Muscle of back (tissue), 11 donors: ENCODE data around the gene MSLN. TPM values are rescaled to one million over a fixed set of nuclear protein-coding genes. Genes with fewer than 3 reads are reported as not detected.

ENCODE experiments used
- DNase-seq, 3 donors: peaks; one replicate each; pipeline versions ENCODE4 v3.0.0 to v3.0.0-alpha.2; 2013
- polyA plus RNA-seq, 10 donors: library from polyadenylated mRNA; unstranded; fragments of 120-200 nt; gene quantifications; one replicate each; pipeline ENCODE4 v1.2.1, GENCODE V29; 2013; ENCODE audit not compliant: insufficient read length in 10 of 10

The MSLN gene
- polyA plus RNA-seq, 10 donors: 0.28 to 3.8 (median 0.55) TPM

- no peak for DNase-seq
These were observed 37.5 kb upstream of the MSLN start for GRCh38 chr16:722835-723633.

DNA sequence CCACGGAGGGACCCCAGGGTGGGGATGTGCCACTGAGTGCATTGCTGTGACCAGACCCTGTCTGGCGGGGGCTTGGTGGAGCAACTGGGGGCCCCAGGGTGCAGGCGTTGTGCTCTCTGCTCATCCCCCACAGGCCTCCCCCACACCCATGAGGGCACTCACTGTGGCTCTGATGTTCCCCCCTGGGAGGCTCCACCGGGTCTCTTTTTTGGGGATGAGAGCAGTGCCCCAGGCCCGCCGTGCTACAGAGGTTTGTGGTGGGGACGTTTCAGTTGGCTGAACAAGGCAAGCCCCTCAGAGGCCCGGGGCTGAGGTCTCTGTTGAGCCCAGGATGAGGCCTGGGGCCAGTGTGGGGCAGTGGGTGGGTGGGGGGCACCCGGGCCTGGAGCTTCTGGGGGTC is 36.8 kb upstream of the MSLN start:
- DNase-seq: no peak

- no peak for DNase-seq
These were observed 36.1 kb upstream of the MSLN start for GRCh38 chr16:724188-725040.

DNA sequence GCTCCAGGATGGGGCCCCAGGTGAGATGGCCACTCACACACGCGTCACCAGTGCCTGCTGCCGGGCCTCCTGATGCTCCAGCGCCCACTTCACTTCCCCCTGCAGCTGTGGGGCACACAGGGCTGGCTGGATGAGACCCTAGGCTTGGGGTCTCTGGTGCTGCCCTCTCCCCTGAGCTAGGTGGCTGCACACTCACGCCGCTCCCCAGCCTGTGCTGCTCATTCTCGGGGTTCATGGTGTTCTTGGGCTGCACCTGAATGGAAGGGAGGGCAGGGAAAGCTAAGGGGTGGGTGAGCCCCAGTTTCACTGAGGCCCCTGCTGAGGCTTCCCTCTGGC is 35.5 kb upstream of the MSLN start:
- DNase-seq: no peak

- no peak for DNase-seq
These were observed 34.9 kb upstream of the MSLN start for GRCh38 chr16:725463-726187.

DNA sequence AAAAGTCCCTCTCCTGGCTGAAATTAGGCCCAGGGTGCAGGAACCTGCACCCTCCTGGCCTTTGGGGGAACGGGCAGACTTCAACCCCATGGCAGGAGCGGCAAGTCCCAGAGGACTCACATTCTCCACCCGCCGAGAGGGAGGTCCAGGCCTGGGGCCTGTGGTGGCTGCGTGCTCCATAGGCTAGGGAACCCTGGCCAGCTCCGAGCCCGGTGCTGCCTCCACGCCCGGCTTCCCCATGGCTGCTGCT is 34.4 kb upstream of the MSLN start:
- DNase-seq: no peak

DNA sequence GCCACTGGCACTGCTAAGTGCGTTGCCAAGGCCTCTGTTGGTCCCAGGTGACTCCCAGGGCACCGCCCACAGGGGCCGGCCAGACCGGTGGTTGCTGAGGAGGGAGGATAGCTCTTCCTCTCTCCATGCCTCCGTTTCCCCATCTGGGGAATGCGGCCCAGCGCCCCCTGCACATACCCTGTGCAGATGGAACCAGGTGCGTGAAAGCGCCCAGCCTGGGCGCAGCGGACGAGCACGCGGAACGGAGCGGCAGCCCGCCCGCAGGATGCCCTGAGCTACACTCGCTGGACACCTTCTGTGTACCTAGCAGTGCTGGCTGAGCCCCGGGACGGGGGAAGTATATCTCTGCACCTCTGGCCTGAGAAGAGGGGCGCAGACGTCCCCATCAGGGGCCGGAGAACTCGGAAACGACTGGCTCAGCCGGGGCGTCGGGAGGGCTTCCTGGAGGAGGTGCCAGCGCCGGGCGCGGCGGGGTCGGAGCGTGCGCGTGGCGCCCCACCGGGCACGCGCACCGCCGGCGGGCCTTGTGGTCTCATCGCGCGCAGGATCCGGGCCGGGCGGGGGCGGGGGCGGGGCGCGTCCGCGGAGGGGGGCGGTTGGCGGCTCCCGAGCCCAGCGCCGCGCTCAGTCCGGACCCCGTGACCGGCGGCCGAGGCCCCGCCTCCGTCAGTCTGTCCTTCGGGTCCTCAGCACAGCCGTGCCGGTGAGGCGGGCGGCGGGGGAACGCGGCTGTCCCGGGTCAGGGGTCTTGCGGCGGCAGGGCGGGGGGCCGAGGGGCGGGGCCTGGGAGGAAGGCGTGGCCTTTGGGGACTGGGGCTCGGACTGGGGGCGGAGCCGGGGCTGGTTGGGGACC is 33.9 kb upstream of the MSLN start, which contains the start of the genes CCDC78 and HAGHL:
TSS of gene CCDC78 (minus strand) at position 6 of the 853 bp plus-strand sequence. CDS start 76 bp downstream, outside the sequence.
TSS of gene HAGHL (plus strand) at position 669 of the 853 bp plus-strand sequence. CDS start 404 bp downstream, outside the sequence.
- peak in 1 of 3 donors; percentile 46 for DNase-seq

DNA sequence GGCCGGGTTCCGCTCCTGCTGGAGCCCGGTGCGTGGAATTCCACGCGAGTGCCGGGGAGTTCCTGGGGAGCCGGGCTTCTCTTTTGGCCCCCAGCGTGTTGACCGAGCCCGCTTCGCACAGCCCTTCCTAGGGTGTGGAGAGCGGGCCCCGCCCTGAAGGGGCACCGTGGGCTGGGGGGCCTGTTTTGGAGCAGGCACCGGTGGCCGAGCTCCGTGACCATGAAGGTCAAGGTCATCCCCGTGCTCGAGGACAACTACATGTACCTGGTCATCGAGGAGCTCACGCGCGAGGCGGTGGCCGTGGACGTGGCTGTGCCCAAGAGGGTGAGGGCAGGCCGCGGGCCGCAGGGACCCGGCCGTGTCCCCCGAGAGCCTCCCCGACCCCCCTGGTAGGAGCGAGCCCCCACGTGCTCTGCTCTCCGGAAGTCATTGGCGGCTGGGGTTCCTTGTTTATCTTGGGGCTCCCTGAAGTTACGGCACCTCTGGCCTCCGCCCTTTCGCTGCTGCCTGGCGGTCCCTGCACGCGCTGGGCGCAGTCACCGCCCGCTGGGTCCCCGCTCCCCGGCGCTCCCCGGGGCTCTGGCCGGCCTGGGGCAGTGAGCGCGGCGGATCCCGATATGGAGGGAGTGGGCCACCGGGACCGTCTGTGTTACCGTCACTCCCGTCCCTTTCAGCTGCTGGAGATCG is 33.1 kb upstream of the MSLN start:
- peak in 1 of 3 donors; percentile 45 for DNase-seq

- DNase-seq: peak in 1 of 3 donors; percentile 71
These were observed 32.2 kb upstream of the MSLN start for GRCh38 chr16:728131-728889.

GRCh38 chr16:728890-729744 is 31.4 kb upstream of the MSLN start:
- DNase-seq: no peak

DNA sequence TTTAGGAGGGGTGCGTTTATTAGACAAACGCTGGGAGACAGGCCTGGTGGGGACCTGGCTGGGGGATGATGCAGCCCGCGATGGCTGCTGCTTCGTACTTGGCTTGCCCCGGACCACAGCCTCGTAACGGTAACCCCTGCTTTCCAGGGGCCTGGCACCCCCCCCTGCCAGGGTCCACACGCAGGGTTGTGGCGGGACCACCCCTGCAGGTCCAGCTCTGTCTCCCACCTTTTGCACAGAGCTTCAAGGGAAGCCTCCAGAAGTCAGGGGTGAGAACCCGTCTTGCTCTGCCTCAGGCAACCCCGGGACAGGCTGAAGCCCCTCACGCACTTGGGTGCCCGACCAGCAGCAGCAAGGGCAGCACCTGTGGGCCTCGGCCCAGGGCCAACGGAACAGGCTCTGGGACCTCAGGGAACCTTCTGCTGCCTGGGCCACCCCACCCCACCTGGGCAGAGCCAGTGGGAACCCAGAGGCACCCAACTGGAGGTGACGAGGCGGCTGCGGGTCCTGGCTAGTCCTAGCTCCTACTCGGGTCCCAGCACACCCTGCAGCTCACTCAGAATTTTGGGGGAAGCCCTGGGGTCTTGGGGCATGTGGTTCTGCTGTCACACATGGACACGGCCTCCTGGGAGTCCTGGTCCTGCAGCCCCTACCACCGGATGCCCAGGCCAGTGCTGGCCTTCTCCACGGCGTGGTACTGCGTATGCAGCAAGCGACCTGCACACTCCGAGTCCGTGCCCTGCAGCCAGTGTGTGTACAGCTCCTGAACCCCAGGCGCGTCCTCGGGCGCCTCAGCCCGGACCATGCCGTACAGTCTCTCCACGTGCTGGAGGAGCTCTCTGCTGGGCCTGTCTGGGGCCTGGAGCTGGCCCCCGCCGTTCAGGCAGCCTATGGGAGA is 30.5 kb upstream of the MSLN start:
- no peak for DNase-seq

DNA sequence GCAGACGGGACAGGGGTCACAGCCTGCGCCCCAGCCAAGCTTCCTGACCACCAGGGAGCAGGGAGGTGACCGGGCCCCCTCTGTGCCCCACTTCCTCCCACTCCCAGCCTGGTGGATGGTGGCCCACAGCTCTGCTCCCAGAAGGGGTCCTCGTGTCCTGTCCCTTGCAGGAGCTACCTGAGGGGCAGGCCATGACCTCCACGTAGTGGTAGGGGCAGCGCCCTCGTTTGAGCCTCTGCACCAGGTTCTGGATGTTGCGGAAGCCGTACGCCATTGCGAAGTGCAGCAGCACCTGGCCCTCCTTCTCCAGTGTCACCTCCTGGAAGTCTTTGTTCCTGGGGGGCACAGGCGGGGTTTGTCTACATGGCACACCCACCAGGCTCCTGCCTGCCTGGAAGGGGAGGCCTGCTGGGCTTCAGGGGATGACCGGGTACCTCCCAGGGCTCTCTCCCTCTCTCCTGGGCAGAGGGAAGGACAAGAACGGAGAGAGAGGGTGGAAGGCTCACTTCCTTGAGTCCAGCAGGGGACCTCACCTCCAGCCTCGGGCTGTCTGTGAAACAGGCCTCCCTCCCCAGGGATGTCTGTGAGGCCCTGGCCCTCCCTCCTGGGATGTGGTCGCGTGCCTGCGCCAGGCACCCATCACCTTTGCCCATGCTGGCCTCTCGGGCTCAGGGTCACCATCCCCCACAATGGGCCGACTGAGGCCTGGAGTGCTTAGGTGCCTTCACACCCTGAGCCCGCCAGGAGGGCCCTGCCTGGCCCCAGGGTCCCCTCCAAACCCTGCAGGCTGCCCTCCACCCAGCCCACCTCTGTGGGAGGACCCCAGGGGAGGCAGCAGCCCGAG is 29.6 kb upstream of the MSLN start:
- no peak for DNase-seq

- no peak for DNase-seq
These were observed 28.2 kb upstream of the MSLN start for GRCh38 chr16:732332-732731.

GRCh38 chr16:732936-733335 is 27.6 kb upstream of the MSLN start:
- no peak for DNase-seq

- DNase-seq: no peak
These were observed 26.9 kb upstream of the MSLN start for GRCh38 chr16:733382-734207.
